IMR-90 (cell line): ENCODE measurements around the gene MTLN.

Source experiments
- CHD1 ChIP-seq: IDR thresholded peaks from 2 replicates; pipeline ENCODE4 v1.6.1; 2012; ENCODE audit warnings: low read depth, low read length, improper control_type of control experiment
- MAZ ChIP-seq: IDR thresholded peaks from 2 replicates; pipeline ENCODE4 v1.6.1; 2012; ENCODE audit warnings: low read depth, mild to moderate bottlenecking, low read length, improper control_type of control experiment, moderate library complexity, borderline replicate concordance
- MXI1 ChIP-seq: IDR thresholded peaks from 2 replicates; pipeline ENCODE4 v1.6.1; 2012; ENCODE audit warnings: low read depth, mild to moderate bottlenecking, low read length, moderate library complexity, borderline replicate concordance
- NFE2L2 ChIP-seq: fragments of 150-350 bp; IDR thresholded peaks from 2 replicates; pipeline ENCODE4 v1.6.1; 2016; ENCODE audit warnings: low read depth, mild to moderate bottlenecking, low read length
- POLR2A ChIP-seq: IDR thresholded peaks from 2 replicates; pipeline ENCODE4 v1.6.1; 2012; ENCODE audit warnings: mild to moderate bottlenecking, low read depth, low read length
- RAD21 ChIP-seq: IDR thresholded peaks from 2 replicates; pipeline ENCODE4 v1.6.1; 2012; ENCODE audit warnings: low read length, improper control_type of control experiment
- RCOR1 ChIP-seq: IDR thresholded peaks from 2 replicates; pipeline ENCODE4 v1.6.1; 2012; ENCODE audit warnings: mild to moderate bottlenecking, low read length, improper control_type of control experiment; ENCODE audit not compliant: insufficient replicate concordance
- RFX5 ChIP-seq: IDR thresholded peaks from 2 replicates; pipeline ENCODE4 v1.8.0; 2012; ENCODE audit warnings: low read depth, mild to moderate bottlenecking, low read length, moderate library complexity
- SMC3 ChIP-seq: fragments of 150-350 bp; IDR thresholded peaks from 2 replicates; pipeline ENCODE4 v1.6.1; 2016; ENCODE audit warnings: low read depth, mild to moderate bottlenecking, antibody characterized with exemption, low read length, moderate library complexity
- USF2 ChIP-seq: fragments of 150-350 bp; IDR thresholded peaks from 2 replicates; pipeline ENCODE4 v1.6.1; 2017; ENCODE audit warnings: mild to moderate bottlenecking, antibody characterized with exemption, low read length, low read depth
- TF ChIP-seq, protein P1 (sequence below): conservative IDR thresholded peaks from 2 replicates; pipeline ENCODE4 v1.5.1; 2012; ENCODE audit warnings: mild to moderate bottlenecking, low read depth, low read length, improper control_type of control experiment

DNA sequence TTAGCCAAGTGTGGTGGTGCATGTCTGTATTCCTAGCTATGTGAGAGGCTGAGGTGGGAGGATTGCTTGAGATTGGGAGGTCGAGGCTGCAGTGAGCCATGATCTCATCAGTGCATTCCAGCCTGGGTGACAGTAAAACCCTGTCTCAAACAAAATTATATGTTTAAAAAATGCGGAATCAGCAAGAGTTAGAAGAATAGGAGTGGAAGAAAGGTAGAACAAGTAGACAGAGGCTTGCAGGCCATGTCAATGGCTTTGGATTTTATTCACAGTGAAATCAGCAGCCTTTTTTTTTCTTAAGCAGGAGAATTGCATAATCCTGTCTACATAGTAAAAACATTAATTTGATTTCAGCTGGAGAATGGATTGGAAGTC is 7.8 kb upstream of the MTLN start:
- TF ChIP-seq, protein P1, sequence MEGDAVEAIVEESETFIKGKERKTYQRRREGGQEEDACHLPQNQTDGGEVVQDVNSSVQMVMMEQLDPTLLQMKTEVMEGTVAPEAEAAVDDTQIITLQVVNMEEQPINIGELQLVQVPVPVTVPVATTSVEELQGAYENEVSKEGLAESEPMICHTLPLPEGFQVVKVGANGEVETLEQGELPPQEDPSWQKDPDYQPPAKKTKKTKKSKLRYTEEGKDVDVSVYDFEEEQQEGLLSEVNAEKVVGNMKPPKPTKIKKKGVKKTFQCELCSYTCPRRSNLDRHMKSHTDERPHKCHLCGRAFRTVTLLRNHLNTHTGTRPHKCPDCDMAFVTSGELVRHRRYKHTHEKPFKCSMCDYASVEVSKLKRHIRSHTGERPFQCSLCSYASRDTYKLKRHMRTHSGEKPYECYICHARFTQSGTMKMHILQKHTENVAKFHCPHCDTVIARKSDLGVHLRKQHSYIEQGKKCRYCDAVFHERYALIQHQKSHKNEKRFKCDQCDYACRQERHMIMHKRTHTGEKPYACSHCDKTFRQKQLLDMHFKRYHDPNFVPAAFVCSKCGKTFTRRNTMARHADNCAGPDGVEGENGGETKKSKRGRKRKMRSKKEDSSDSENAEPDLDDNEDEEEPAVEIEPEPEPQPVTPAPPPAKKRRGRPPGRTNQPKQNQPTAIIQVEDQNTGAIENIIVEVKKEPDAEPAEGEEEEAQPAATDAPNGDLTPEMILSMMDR, result no peak
- TF ChIP-seq POLR2A (no peak), MAZ (no peak), CHD1 (no peak), USF2 (no peak), SMC3 (no peak), RCOR1 (no peak), RFX5 (no peak), NFE2L2 (no peak), MXI1 (no peak), RAD21 (no peak)
